Neural cell (in vitro differentiated cells): Measurements from ENCODE around the gene RABIF. TPM values are rescaled to one million over a fixed set of nuclear protein-coding genes. Genes with fewer than 3 reads are reported as not detected.

Source experiments
- H2AFZ ChIP-seq: fragments of 200-600, 300-800 bp; sonication (generic), shearing (Covaris generic); 2 replicates; pipeline ENCODE4 v1.6.0; 2014; ENCODE audit warnings: low read depth, mild to moderate bottlenecking, antibody characterized with exemption, low read length, moderate library complexity
- H3F3A ChIP-seq: fragments of 200-600 bp; shearing (Covaris generic); 2 replicates; pipeline ENCODE4 v1.6.1; 2016; ENCODE audit warnings: mild to moderate bottlenecking, moderate library complexity, mixed read lengths, antibody characterized with exemption, low read length; ENCODE audit not compliant: insufficient read depth, poor library complexity, severe bottlenecking
- H3K27ac ChIP-seq: fragments of 200-600, 300-800 bp; sonication (generic), shearing (Covaris generic); 2 replicates; pipeline ENCODE4 v1.5.1; 2014; ENCODE audit warnings: mild to moderate bottlenecking, low read length, moderate library complexity
- H3K27me3 ChIP-seq: fragments of 300-800, 200-600 bp; sonication (generic), shearing (Covaris generic); 2 replicates; pipeline ENCODE4 v1.6.0; 2014; ENCODE audit warnings: mild to moderate bottlenecking, low read depth, low read length, moderate library complexity; ENCODE audit not compliant: insufficient read depth
- H3K36me3 ChIP-seq: fragments of 300-800, 200-600 bp; sonication (generic), shearing (Covaris generic); 2 replicates; pipeline ENCODE4 v1.5.1; 2014; ENCODE audit warnings: mild to moderate bottlenecking, antibody characterized with exemption, low read length, moderate library complexity; ENCODE audit not compliant: insufficient read depth
- H3K4me2 ChIP-seq: fragments of 300-800, 200-600 bp; sonication (generic), shearing (Covaris generic); 2 replicates; pipeline ENCODE4 v1.6.0; 2014; ENCODE audit warnings: mild to moderate bottlenecking, low read length
- H3K4me3 ChIP-seq: fragments of 300-800, 200-600 bp; sonication (generic), shearing (Covaris generic); 2 replicates; pipeline ENCODE4 v1.5.1; 2014; ENCODE audit warnings: mild to moderate bottlenecking, low read length, moderate library complexity
- H3K79me2 ChIP-seq: fragments of 200-600 bp; shearing (Covaris generic); replicated peaks from 2 replicates; pipeline ENCODE4 v1.6.0; 2014; ENCODE audit warnings: mild to moderate bottlenecking, low read length, moderate library complexity; ENCODE audit not compliant: insufficient read depth
- H3K9ac ChIP-seq: fragments of 300-800, 200-600 bp; sonication (generic), shearing (Covaris generic); 2 replicates; pipeline ENCODE4 v1.6.1; 2016; ENCODE audit warnings: mild to moderate bottlenecking, low read length, mixed read lengths
- H3K9me2 ChIP-seq: fragments of 200-600 bp; shearing (Covaris generic); 2 replicates; pipeline ENCODE4 v1.6.1; 2016; ENCODE audit warnings: mild to moderate bottlenecking, low read length, mixed read lengths; ENCODE audit not compliant: insufficient read depth
- H3K9me3 ChIP-seq: fragments of 200-600, 300-800 bp; sonication (generic), shearing (Covaris generic); 2 replicates; pipeline ENCODE4 v1.6.1; 2016; ENCODE audit warnings: mild to moderate bottlenecking, mixed run types, low read length, moderate library complexity, mixed read lengths
- H4K20me1 ChIP-seq: fragments of 200-600 bp; shearing (Covaris generic); 2 replicates; pipeline ENCODE4 v1.6.1; 2016; ENCODE audit warnings: mild to moderate bottlenecking, mixed run types; ENCODE audit not compliant: insufficient read depth
- EP300 ChIP-seq: fragments of 450-650 bp; conservative IDR thresholded peaks from 2 replicates; pipeline ENCODE4 v1.6.1; 2014; ENCODE audit warnings: antibody characterized with exemption, mild to moderate bottlenecking, moderate library complexity; ENCODE audit not compliant: poor library complexity, severe bottlenecking
- EZH2 ChIP-seq: fragments of 200-600, 300-800 bp; shearing (Covaris generic), sonication (generic); IDR thresholded peaks from 2 replicates; pipeline ENCODE4 v1.6.1; 2014; ENCODE audit warnings: antibody characterized with exemption, low read length, borderline replicate concordance, mild to moderate bottlenecking; ENCODE audit not compliant: insufficient read depth, poor library complexity, severe bottlenecking
- MXI1 ChIP-seq: fragments of 450-650 bp; conservative IDR thresholded peaks from 2 replicates; pipeline ENCODE4 v1.6.1; 2014; ENCODE audit warnings: antibody characterized with exemption, mild to moderate bottlenecking; ENCODE audit not compliant: poor library complexity, severe bottlenecking
- POLR2AphosphoS5 ChIP-seq: IDR thresholded peaks from 2 replicates; pipeline ENCODE4 v1.6.1; 2012
- RAD21 ChIP-seq: fragments of 450-650 bp; conservative IDR thresholded peaks from 2 replicates; pipeline ENCODE4 v1.6.1; 2014; ENCODE audit warnings: antibody characterized with exemption, mild to moderate bottlenecking, moderate library complexity
- SMC3 ChIP-seq: fragments of 450-650 bp; conservative IDR thresholded peaks from 2 replicates; pipeline ENCODE4 v1.6.1; 2014; ENCODE audit warnings: antibody characterized with exemption, mild to moderate bottlenecking, moderate library complexity; ENCODE audit not compliant: poor library complexity
- TAF1 ChIP-seq: IDR thresholded peaks from 2 replicates; pipeline ENCODE4 v1.6.1; 2012; ENCODE audit warnings: low read depth
- polyA plus RNA-seq: library from polyadenylated mRNA; depleted of rRNA; stranded (reverse); fragments of >200 nt; gene quantifications from 2 replicates; pipeline ENCODE4 v1.2.3, GENCODE V29; 2014
- TF ChIP-seq, protein P1 (sequence below): fragments of 450-650 bp; IDR thresholded peaks from 2 replicates; pipeline ENCODE4 v1.5.1; 2014; ENCODE audit warnings: antibody characterized with exemption, mild to moderate bottlenecking, moderate library complexity; ENCODE audit not compliant: poor library complexity, severe bottlenecking
- TF ChIP-seq, protein P2 (sequence below): IDR thresholded peaks from 2 replicates; pipeline ENCODE4 v1.6.1; 2012; ENCODE audit warnings: borderline replicate concordance

The RABIF gene
- polyA plus RNA-seq, 1 donor from 2014 or later = 13.3 TPM

DNA sequence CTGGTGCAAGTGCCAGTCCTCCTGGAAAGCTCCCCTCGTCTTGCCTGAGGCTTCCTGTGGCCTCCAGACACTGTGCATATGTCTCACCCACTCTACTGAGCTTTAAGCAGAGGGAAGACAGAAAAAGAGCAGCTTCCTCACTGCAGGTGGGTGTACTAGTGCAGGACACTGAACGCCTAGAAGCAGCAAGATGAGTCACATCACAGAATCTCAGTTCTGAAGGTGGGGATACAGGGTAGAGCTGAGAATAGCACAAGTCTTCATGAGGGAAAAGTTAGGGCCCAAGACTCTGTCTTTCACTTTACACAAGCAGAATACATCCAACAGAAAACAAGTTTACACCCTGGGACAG is 40.8 kb downstream of the RABIF start:
- H3K27ac ChIP-seq = no peak overlapping the region
- H3K4me2 ChIP-seq = no peak overlapping the region
- no peaks in the 10 kb centered on the region for H3K79me2 ChIP-seq

DNA sequence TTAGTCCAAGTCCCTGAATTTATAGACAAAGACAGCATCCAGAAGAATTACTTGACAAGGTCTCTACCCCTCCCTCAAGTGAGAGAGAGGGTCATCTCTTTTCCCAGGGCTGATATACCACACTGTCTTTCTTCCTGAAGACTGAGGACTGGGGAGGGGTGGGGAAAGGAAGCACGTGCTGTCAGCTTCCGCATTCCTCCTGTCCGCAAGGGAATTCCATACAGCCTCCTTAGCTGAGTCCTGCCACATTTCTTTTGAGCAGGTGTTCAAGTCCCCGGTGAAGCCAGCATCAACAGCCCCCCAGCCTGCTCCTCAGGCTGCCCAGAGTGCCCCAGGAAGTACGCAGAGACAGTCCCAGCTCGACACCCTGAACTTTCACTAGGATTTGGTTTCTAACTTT is 44.0 kb downstream of the RABIF start:
- Histone ChIP-seq H3F3A (no peaks in the 10 kb centered on the region), H3K27ac (no peak overlapping the region), H3K4me2 (no peak overlapping the region), H4K20me1 (no peaks in the 10 kb centered on the region), H3K9me3 (no peaks in the 10 kb centered on the region), H3K9me2 (no peaks in the 10 kb centered on the region), H3K79me2 (no peaks in the 10 kb centered on the region), H3K36me3 (no peaks in the 10 kb centered on the region), H3K9ac (no peak overlapping the region), H3K27me3 (no peaks in the 10 kb centered on the region), H3K4me3 (no peak overlapping the region), H2AFZ (no peak overlapping the region)
- no peak for TF ChIP-seq RAD21
- TF ChIP-seq POLR2AphosphoS5 = no peak
- no peak for TF ChIP-seq SMC3
- TF ChIP-seq, protein P1, sequence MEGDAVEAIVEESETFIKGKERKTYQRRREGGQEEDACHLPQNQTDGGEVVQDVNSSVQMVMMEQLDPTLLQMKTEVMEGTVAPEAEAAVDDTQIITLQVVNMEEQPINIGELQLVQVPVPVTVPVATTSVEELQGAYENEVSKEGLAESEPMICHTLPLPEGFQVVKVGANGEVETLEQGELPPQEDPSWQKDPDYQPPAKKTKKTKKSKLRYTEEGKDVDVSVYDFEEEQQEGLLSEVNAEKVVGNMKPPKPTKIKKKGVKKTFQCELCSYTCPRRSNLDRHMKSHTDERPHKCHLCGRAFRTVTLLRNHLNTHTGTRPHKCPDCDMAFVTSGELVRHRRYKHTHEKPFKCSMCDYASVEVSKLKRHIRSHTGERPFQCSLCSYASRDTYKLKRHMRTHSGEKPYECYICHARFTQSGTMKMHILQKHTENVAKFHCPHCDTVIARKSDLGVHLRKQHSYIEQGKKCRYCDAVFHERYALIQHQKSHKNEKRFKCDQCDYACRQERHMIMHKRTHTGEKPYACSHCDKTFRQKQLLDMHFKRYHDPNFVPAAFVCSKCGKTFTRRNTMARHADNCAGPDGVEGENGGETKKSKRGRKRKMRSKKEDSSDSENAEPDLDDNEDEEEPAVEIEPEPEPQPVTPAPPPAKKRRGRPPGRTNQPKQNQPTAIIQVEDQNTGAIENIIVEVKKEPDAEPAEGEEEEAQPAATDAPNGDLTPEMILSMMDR = no peak
- TF ChIP-seq TAF1 = no peak
- TF ChIP-seq EP300 = no peak
- no peak for TF ChIP-seq EZH2
- TF ChIP-seq MXI1 = no peak
- TF ChIP-seq, protein P2, sequence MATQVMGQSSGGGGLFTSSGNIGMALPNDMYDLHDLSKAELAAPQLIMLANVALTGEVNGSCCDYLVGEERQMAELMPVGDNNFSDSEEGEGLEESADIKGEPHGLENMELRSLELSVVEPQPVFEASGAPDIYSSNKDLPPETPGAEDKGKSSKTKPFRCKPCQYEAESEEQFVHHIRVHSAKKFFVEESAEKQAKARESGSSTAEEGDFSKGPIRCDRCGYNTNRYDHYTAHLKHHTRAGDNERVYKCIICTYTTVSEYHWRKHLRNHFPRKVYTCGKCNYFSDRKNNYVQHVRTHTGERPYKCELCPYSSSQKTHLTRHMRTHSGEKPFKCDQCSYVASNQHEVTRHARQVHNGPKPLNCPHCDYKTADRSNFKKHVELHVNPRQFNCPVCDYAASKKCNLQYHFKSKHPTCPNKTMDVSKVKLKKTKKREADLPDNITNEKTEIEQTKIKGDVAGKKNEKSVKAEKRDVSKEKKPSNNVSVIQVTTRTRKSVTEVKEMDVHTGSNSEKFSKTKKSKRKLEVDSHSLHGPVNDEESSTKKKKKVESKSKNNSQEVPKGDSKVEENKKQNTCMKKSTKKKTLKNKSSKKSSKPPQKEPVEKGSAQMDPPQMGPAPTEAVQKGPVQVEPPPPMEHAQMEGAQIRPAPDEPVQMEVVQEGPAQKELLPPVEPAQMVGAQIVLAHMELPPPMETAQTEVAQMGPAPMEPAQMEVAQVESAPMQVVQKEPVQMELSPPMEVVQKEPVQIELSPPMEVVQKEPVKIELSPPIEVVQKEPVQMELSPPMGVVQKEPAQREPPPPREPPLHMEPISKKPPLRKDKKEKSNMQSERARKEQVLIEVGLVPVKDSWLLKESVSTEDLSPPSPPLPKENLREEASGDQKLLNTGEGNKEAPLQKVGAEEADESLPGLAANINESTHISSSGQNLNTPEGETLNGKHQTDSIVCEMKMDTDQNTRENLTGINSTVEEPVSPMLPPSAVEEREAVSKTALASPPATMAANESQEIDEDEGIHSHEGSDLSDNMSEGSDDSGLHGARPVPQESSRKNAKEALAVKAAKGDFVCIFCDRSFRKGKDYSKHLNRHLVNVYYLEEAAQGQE = no peak

More for the DNA sequence above, 40.8 kb downstream of the RABIF start:
- H2AFZ ChIP-seq = no peak overlapping the region
- TF ChIP-seq, protein P2 = no peak
- no peak for TF ChIP-seq EZH2
- no peak for TF ChIP-seq SMC3
- no peak for TF ChIP-seq EP300
- no peak overlapping the region for H3K4me3 ChIP-seq
- no peaks in the 10 kb centered on the region for H4K20me1 ChIP-seq
- H3F3A ChIP-seq = no peaks in the 10 kb centered on the region
- no peaks in the 10 kb centered on the region for H3K27me3 ChIP-seq
- no peak overlapping the region for H3K9ac ChIP-seq
- H3K9me2 ChIP-seq = no peaks in the 10 kb centered on the region
- H3K36me3 ChIP-seq = no peaks in the 10 kb centered on the region
- H3K9me3 ChIP-seq = no peaks in the 10 kb centered on the region
